Activated T-cell treated with anti-CD3 and anti-CD28 coated beads, Interleukin-2, amount 50 U/mL, for 48 hours (primary cell): ENCODE results near the gene MAGIX.

Source experiments
- DNase-seq, 2 experiments: peaks; one replicate each; pipeline ENCODE4 v3.0.0-alpha.2; 2020

The MAGIX gene

DNA sequence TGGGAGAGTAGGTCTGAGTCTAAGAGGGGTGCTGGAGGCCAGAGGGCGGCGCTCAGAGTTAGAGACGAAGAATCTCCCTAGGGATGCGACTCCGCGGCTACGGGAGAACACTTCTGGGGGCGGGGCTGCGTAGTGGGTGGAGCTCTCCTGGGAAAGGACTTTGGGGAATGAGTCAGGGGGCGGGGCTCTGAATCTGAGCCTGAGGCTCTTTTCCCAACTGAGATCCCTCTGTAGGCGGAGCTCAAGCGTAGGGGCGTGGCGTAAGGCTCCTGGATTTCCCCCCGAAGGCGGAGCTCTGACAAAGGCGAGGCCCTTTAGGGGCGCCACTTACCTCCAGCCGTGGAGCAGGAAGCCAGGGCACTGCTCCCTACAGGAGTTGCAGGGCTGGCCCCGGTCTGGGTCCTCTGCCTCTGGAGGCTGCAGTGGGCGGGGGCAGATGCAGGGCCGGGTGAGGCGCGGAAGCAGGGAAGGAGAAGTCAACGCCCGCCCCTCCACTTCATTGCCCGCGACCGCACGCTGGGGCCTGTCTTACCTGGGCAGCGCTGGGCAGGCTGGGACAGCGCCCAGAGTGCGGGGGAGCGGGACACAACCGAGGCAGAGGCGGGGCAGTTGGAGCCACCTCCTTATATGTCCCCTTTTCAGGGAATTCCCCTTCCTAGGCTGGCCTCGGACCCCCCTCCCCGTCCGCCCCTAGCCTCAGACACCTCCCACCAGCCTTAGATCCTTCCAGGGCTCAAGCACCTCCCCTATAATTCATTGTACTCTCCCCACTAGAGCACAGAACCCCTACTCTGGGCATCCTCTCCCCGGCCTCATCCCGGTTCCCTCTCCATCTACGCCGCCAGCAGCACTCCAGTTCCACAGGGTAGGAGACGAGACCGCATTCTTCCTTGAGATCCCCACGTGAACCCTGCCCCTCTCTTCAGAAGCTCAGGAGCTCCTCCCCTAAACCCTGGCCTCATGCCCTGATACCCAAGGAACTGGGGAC, 22.0 kb downstream of the MAGIX start:
- peak; percentile 58 to 66 for DNase-seq

- DNase-seq: peak; percentile 82 to 84
Measured at GRCh38 chrX:49186125-49187027, 23.8 kb downstream of the MAGIX start, which contains the start of gene PRICKLE3. Gene PRICKLE3 (minus strand): TSS chrX:49186373. CDS start chrX:49186297, 76 bp downstream.

GRCh38 chrX:49187028-49187394, 24.5 kb downstream of the MAGIX start:
- no peak for DNase-seq

DNA sequence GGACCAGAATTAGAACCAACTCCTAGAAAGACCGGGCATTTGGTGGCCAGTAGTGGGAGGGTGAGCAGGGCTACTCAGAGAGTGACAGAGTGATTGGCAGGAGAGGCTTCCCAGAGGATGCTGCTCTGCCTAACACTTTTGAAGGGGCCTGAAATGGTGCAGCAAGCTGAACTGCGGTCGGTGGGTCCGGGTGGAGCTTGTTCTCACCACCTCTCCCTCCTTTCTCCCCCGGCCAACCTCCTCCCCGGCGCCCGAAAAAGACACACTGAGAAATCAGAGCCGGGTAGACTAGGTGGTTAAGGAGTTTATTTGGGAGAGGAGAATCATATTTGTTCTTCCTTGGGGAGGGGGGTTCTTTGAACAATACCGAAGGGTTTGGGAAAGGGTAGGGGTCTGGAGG, 25.0 kb downstream of the MAGIX start:
- DNase-seq: no peak

DNA sequence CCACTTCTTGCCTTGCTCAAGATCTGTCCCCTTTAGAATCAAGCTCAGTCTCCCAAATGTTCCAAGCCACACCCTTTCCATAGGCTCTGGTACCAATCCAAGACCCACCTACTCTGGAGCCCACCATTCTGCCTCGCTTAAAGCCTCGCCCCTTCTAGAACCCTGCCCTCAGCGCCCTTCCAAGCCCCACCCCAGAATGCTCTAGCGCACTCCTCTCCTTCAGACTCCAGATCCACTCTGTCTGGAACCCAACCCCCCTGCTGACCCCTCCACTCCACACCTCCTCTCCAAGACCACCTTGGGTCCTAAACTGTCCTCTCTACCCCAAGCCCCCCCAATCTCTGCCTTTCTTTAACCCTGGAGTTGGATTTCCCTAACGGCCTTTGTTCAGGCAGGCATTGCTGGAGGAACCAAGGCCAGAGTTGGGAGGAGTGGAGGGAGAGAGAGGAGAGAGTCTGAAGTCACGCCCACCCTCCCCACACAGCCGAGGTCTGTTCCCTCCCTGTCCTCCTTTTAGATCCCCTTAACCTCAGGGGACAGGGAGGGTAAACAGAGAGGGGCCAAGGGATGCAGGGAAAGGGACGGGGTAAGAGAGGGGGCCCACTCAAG, 26.0 kb downstream of the MAGIX start:
- no peak for DNase-seq

GRCh38 chrX:49189606-49190005, 27.0 kb downstream of the MAGIX start:
- no peak for DNase-seq

DNA sequence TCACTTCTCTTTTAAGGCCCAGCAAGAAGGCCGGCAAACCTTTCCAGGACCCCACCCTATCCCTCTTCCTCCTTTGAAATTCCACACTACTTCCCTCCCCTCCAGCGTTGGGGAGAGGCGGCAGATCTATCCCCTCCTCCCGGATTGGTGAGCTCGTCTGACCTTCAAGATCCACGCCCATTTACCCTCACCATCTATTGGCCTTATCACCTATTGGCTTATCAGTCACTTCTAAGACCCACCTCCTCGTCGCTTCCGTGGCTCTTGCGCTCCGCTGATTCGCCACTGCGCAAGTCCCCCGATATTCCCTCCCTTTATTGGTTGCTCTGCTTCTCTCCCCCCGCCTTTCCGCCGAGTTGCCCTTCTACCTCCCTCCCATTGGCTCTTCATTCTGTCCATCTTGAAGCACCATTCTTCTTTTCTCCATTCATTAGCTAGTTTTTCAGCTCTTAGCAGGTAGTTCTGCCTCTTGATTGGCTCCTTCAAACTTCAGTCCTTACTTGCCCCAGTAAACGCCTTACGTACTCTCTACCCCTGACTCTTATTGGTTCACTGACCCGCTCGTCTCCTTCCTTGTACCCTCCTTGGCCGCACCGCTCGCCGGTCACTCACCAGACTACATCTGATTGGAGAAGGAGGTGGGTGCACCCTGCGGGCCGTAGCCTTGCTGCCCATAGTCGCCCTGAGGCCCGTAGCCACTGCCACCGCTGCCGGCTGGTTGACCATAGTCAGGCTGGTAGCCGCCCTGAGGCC, 28.4 kb downstream of the MAGIX start:
- peak; percentile 78 to 84 for DNase-seq

- no peak for DNase-seq
Measured at GRCh38 chrX:49191574-49192011, 29.0 kb downstream of the MAGIX start.

GRCh38 chrX:49192722-49193328, 30.3 kb downstream of the MAGIX start:
- DNase-seq: peak; percentile 60 to 65

GRCh38 chrX:49193542-49193964, 31.0 kb downstream of the MAGIX start:
- peak in 1 of 2 experiments; percentile 38 for DNase-seq

- DNase-seq: no peak
Measured at GRCh38 chrX:49197543-49198087, 35.1 kb downstream of the MAGIX start.

DNA sequence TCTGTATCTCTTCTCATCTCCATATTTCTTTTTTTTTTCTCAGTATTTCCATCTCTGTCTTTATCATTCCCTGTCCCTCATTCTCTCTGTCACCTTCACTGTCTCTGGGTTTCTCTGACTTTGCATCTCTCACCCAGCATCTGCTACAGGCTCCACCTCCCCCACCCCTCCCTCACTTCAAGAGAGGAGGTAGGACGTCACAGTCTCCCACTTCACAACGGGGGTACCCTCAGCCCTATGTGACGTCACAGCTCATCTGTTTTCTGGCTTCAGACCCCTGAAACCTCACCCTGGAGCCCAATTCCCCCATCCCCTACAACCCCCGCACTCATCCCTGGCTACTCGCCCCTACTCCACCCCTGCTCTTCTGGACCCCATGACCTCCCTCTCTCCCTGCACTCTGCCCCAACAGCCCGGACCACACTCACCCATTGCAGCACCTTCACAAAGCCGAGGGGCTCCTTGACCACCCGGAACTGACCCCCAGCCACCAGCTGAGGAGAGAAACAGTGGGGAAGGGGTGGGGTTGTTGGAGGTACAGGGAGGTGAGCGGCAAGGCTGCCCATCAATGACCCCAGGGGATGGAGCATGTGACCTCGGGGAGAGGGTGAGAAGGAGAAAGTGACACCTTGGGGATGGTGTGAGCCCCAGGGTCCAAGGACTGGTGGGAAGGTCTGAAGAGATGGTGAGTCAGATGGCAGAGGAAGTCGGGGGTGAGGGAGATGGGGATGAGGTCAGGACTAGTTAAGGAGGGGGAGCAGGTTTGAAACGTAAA, 36.2 kb downstream of the MAGIX start:
- DNase-seq: no peak

DNA sequence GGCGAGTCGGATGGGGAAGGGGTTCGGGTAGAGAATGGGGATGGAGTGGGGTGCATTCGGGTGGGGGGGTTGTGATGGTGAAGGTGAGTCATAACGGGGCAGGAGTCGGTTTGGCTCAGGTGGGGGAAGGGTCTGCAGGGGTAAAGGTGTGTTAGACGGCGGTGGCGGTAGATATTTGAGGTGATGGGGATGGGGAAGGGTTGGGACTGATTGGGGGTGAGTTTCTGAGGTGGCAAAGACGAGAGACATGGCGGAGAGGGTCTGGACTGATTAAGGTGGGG, 36.7 kb downstream of the MAGIX start:
- DNase-seq: no peak

DNA sequence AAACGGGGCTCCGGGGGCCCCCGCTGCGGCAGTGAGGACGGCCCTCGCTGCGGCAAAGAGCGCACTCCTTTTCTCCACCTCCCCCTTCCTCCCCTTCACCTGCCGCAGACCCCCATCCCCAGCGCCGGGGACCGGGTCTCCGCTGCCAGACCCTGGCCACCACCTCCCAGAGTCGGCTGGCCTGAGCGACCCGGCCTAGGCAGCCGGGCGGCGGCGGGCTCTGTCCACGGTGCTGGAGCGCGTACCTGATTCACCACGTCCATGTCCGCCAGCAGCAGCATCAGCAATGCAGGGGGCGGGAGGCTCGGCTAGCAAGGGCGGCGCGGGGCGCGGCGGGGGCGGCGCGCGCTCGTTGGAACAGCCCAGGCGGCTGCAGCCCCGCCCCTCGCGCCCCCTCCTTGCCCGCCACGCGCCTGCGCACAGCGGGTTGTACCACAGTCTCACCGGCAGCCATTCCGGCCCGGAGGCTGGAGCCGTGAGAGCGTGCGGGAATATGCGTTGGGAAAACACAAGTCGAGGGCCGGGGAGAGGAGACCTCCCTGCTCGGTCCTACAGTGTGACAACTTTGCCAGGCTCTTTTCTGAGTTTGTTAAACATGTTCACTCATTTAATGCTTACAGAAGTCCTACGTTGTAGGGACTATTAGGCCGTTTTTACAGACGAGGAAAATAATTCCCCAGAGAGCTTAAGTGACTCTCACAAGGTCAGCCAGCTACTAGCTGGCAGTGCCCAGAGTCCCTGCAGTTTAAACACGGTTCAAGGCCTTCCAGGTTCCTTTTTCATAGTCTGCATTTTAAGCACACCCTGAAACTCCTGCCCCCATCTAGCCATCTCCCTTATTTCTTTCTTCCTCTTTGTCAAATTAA, 37.6 kb downstream of the MAGIX start, which contains the start of gene SYP:
TSS of gene SYP (minus strand) at position 288 of the 866 bp plus-strand sequence. CDS start at position 281, 7 bp downstream.
- peak; percentile 86 to 90 for DNase-seq

GRCh38 chrX:49202022-49202421, 39.5 kb downstream of the MAGIX start:
- no peak for DNase-seq

DNA sequence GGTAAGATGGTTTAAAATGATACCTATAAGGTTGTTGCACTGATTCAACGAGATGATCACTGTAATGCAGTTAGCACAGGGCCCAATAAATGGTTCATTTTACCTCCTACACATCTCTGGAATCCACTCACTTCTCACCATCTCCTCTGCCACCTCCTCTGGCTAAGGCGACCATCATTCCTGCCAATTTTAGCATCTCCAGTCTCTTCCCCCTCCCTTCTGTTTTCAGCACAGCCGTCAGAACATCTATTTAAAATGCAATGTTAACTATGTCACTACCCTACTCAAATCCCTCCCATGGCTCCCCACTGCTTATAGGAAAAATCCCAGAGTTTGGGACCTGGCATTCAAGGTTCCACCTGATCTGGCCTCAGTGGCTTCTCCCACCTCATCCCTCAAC, 41.0 kb downstream of the MAGIX start:
- DNase-seq: no peak

GRCh38 chrX:49204017-49204416, 41.5 kb downstream of the MAGIX start:
- no peak for DNase-seq

GRCh38 chrX:49204709-49205108, 42.2 kb downstream of the MAGIX start:
- DNase-seq: no peak

- no peak for DNase-seq
Measured at GRCh38 chrX:49205443-49205842, 42.9 kb downstream of the MAGIX start.

DNA sequence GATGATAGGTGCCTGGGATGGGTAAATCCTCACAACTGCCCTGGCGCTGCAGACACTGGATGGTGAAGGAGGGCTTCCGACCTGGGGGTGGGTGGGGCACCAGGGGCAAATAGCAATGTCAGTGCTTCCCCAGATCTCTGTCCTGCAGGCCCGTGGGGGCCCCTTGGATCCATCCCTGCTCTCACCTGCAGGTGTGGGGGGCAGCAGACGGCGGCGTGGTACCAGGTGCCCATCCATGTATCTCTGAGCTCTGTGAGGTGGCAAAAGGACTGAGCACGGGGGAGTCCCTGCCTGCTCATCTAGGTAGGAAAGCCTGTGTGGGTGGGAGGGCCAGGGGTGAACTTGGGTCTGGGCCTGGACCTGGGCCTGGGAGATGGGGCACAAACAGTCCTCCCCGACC, 44.0 kb downstream of the MAGIX start:
- DNase-seq: no peak
